ENCODE results near the gene GABRB3.

Gene GABRB3

GRCh38 chr15:26673445-26673844 is 99.4 kb downstream of the GABRB3 start:
- DNase-seq, result no peak

- DNase-seq, result no peak
These were observed 102.8 kb downstream of the GABRB3 start for GRCh38 chr15:26670116-26670515.

- DNase-seq, result no peak
These were observed 105.5 kb downstream of the GABRB3 start for GRCh38 chr15:26667222-26667988.

- no peak for DNase-seq
These were observed 106.7 kb downstream of the GABRB3 start for GRCh38 chr15:26665957-26666791.

GRCh38 chr15:26662283-26662682 is 110.6 kb downstream of the GABRB3 start:
- no peak for DNase-seq

DNA sequence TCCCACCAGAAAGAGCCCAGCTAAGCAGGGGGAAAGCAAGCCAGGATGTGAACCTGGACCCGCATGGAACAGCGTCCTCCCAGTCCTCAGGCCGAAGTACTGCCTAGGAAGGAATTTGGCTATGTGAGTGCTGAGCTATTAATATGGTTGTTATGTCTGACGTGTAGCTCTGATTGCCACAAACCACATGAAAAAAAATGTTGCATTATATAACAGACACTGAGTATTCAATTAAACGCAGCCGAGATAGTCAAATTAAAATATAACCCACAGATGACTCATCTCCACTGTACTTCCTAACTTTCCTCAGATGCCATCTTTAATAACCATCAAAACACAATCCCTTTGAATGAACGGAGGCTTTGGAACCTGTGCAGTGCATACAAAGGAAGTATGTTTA is 111.1 kb downstream of the GABRB3 start:
- DNase-seq, result no peak

DNA sequence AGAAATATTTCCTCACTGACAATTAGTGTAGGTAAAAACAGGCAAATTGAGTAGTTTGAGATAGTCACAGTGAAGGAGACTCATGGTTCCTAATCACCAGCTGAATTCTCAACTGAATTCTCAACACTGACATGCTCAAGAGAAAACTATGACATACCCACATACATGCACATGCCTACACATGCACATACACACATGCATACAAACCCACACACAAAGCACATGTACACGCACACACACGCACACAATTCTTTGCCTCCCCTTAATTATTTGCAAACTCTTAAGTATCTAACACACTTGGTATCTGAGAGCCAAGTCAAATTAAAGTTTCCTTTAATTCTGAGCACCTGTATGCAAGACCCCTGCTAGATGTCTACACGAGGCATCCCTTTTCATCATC is 111.8 kb downstream of the GABRB3 start:
- DNase-seq, result no peak

DNA sequence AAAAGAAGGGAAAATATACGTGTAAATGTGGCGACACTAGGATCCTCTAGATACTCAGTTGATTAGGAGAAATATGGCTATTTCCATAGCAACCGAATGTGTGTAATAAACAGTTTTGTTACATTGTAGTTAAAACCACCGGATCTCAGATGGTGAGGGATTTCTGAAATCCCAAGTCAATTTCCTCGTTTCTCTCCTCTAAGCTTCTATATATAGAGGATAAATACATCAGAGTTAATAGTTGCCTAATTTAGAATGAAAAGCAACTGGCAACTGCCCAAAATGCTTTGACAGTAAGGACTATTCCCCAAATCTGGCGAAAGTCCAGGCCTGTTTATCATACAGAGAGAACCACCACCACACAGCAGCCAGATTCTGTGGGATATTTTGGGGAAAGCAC is 112.6 kb downstream of the GABRB3 start:
- DNase-seq, result no peak

DNA sequence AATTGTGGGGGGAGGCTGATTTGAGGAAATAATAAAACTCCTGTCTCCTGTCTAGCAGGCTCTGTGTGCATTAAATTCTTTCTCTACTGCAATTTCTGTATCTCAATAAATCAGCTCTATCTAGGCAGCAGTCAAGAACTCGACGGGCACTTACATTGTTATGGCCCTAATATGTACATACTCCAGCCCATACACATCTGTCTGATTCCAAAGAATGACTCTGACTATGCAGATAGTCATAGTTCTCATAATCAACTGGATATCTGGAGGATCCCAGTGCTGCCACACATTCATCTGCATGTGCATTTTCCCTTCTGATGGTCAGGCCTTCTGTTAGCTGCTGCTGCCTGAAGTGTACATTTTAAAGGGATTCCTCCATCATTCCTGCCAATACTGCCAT is 114.6 kb downstream of the GABRB3 start:
- no peak for DNase-seq

GRCh38 chr15:26656080-26656479 is 116.8 kb downstream of the GABRB3 start:
- no peak for DNase-seq

- DNase-seq, result no peak
These were observed 121.0 kb downstream of the GABRB3 start for GRCh38 chr15:26651909-26652308.

- DNase-seq, result no peak
These were observed 124.2 kb downstream of the GABRB3 start for GRCh38 chr15:26648676-26649075.

DNA sequence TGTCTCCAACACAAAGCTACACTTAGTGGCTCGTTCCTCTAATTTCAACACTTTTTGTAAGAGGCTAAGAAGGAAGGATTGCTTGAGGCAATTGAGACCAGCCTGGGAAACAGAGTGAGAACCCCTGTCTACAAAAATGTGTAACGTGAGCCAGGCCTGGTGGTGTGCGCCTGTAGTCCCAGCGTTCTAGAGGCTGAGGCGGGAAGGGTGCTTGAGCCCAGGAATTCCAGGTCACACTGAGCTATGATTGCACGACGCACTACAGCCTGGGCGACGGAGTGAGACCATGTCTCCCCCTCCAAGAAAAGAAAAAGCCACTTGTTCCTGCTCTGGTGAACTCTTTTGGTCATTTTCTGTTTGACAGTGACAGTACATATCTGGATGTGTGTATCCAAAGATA is 127.9 kb downstream of the GABRB3 start:
- DNase-seq, result no peak

DNA sequence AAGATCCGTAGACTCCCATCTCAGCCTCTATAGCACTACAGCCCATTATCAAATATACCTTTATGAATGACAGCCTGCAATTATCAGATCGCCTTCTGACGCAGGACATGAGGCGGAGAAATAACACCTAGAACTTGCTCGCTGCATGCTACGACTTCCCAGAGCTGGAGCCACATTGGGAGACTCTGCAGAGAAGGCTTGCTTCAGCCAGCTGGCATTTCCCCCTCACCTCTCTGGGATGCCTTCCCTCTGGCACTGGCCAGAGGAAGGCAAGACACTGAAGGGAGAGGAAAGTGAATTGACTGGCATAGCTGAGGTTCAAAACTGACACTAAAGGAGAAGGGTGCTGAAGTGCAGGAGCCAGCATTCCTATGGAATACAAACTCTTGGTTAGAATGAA is 131.7 kb downstream of the GABRB3 start:
- no peak for DNase-seq

GRCh38 chr15:26640601-26641000 is 132.3 kb downstream of the GABRB3 start:
- DNase-seq, result no peak

- DNase-seq, result no peak
These were observed 132.9 kb downstream of the GABRB3 start for GRCh38 chr15:26639966-26640365.

DNA sequence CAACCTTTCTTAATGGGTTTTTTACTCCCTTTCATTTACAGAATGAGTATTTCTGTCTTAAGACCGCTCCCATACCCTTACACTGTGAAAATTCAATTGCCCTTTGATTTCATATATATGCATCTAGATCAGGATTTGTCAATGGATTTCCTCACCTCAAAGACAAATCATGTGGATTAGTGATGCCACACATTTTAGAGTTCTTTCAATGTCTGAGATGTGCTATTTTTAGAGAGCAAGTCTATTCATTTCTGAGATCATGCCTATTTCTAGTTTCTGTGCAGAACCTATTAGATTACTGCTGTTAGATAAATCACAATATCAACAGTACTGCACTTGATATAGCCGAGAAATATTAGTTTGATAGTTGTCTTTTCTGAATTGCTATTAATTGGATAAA is 137.3 kb downstream of the GABRB3 start:
- no peak for DNase-seq

- no peak for DNase-seq
These were observed 137.8 kb downstream of the GABRB3 start for GRCh38 chr15:26635105-26635504.

DNA sequence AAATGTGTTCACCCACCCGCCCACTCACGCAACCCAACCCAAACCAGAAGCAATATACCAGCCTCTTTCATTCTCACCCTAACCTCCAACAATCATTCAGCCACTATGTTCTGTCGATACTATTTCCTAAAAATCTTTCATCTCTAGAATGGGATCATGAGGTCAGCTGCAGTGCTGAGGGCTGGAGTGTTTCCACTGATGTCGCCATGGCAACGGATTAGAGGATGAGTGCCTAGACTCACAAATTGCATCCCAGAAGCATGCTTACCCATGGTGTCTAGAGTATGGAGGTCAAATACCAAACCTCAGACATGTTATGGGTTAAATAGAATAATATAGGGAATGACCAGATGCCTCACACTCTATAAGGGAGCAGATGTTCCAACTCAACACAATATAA is 138.5 kb downstream of the GABRB3 start:
- no peak for DNase-seq

DNA sequence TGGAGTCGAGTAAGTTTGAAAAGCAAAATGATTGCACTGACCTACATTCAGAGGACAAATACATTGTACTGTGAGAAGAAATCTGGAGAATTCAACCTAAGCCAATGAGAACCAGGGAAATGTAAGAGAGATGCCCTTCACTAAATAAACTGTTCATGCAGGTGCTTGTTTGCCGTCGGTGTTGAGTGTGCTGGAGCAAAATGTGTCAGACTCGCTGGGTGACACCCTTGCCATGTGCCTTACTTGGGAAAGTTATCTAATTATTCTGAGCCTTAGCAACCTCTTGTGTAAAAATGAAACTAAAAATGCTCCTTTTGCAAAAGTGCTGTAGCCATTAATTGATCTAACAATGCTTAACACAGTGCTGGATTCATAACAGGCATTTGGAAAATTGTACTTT is 140.4 kb downstream of the GABRB3 start:
- no peak for DNase-seq

DNA sequence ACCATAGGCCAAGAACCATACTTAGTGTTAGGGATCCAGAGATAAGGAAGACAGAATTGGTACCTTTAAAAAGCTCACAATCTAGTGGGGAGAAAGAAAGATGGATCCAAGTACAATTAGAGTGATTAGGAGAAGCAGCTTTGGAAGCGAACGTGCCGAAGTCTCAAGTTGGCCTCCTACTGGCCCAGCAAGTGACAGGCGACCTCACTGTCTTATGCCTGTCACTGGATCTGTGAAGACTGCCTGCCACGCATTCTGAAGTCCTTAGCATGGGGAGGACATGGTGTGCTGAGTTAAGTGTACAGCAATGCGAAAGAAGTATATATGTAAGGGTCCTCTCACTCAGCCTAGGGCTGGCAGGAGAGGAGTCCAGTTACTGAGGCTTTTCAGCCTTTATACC is 141.0 kb downstream of the GABRB3 start:
- no peak for DNase-seq

DNA sequence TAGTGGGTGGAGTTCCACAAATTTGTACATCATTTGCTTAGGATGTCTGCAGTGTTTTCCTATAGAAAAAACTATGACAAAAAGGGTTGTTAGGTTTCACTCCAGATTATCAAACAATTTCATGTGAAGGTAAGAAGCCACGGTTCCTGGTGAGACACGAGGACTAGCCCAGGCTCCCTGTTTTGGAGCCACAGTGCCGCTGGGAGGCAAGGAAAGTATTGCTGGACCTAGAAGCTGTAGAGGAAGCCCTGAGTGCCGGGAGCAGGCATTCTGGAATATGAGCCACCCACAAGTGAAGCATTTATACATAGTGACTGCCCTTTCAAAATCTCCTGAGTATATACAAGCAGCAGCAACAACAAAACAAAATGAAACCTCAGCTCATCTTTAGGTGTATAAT is 142.0 kb downstream of the GABRB3 start:
- DNase-seq, result no peak

DNA sequence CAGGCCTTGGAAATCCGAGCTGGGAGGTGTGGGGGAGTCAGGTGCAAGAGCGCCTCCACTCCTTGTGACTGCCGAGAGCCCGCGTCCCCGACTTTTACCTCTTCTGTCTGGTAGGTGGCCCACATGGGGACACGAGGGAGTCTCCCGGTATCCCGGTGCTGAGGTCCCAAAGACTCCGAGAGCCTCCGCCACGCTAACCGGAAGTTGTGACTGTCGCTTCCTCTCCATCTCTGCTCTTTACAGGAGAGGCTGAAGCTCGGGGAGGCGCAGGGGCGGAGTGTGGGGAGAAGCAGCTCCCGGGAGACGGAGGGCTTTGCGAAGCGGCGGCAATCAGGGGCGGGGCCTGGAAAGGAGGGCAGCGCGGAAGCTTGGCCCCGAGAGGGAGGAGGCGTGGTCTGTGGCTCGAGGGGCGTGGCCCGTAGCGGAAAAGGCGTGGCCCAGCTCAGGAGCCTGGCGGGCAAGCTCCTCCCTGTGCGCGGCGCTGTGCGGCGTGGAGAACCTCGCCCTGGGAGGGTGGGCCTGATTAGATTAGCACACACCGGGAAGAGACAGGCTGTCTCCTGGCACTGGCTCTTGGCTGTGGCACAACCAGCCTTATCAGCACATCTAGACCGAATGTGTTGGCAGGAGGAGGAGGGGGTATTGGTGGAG is 143.9 kb downstream of the GABRB3 start:
- no peak for DNase-seq

DNA sequence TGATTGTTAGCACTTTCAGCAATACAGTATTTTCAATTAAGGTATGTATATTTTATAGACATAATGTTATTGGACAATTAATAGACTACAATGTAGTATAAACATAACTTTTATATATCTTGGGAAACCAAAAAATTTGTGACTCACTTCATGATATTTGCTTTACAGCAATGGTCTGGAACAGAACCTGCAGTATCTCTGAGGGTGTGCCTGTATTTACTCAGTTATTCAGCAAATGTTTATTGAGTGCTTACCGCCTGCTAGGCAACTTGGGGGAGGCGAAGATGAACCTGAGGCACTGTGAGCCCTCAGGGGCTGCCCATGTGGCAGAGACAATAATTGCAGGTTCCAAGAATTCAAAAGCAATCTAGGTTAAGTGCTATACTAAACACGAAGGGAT is 144.8 kb downstream of the GABRB3 start:
- DNase-seq, result no peak
